ENCODE results near the gene IFI16.

DNA sequence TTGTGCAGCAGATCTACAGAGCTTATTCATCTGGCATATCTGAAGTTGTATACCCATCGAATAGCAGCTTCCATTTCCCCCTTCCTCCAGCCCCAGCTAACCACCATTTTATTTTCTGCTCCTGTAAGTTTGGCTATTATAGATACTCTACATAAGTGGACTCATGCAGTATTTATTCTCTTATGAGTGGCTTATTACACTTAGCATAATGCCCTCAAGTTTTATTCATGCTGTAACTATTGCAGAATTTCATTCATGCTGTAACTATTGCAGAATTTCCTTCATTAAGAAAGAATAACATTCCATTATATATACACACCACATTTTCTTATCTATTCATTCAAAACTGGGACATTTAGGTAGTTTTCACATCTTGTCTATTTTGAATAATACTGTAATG is 30.5 kb upstream of the IFI16 start:
- TF ChIP-seq SUZ12 (IDR thresholded peaks at IDR 0.05; ENCODE audit: extremely low read depth, insufficient read depth, insufficient read length) (no peak), YY1 (IDR thresholded peaks at IDR 0.05; ENCODE audit: insufficient read depth, insufficient read length) (no peak)

Measured in NT2/D1 (cell line).